Spleen (tissue), 11 donors: ENCODE results near the gene ENTPD3. TPM values are rescaled to one million over a fixed set of nuclear protein-coding genes. Genes with fewer than 3 reads are reported as not detected.
"Not testable (repeated sequence)": the region's sequence is repeated elsewhere in the genome, so short reads cannot be mapped to it uniquely, and the experiment has no call there.

Source experiments
- DNase-seq: peaks from one replicate; pipeline ENCODE4 v3.0.0-alpha.2; 2020
- H3K27ac ChIP-seq, 8 donors: fragments of 200-600 bp; sonication (generic) in 7 of 8; 1 replicate in 4 of 8; 2 replicates in 4 of 8; pipeline versions ENCODE4 v1.5.0 to v1.8.0; 2016 to 2021; ENCODE audit warnings: inconsistent platforms in 4 of 8, mild to moderate bottlenecking in 4 of 8, moderate library complexity in 1 of 8
- H3K27me3 ChIP-seq, 7 donors: fragments of 200-600 bp; sonication (generic) in 6 of 7; replicated peaks in 1 of 7; 1 replicate in 4 of 7; 2 replicates in 3 of 7; pipeline versions ENCODE4 v1.5.0 to v1.8.0; 2016 to 2021; ENCODE audit warnings: inconsistent platforms in 3 of 7, mild to moderate bottlenecking in 1 of 7
- H3K36me3 ChIP-seq, 6 donors: fragments of 200-600 bp; sonication (generic) in 5 of 6; 1 replicate in 4 of 6; 2 replicates in 2 of 6; pipeline versions ENCODE4 v1.5.0 to v1.8.0; 2016 to 2021; ENCODE audit warnings: inconsistent platforms in 2 of 6
- H3K4me1 ChIP-seq, 6 donors: fragments of 200-600 bp; sonication (generic) in 5 of 6; 1 replicate in 3 of 6; 2 replicates in 3 of 6; pipeline versions ENCODE4 v1.5.0 to v1.8.0; 2016 to 2021; ENCODE audit warnings: inconsistent platforms in 3 of 6
- H3K4me3 ChIP-seq, 8 donors: fragments of 200-600 bp; sonication (generic) in 7 of 8; 1 replicate in 4 of 8; 2 replicates in 4 of 8; pipeline versions ENCODE4 v1.5.0 to v1.8.0; 2016 to 2021; ENCODE audit warnings: inconsistent platforms in 4 of 8, mild to moderate bottlenecking in 4 of 8, moderate library complexity in 2 of 8
- H3K9me3 ChIP-seq, 8 donors: fragments of 200-600 bp; sonication (generic) in 7 of 8; 1 replicate in 4 of 8; 2 replicates in 4 of 8; pipeline versions ENCODE4 v1.5.0 to v1.8.0; 2016 to 2021; ENCODE audit warnings: inconsistent platforms in 4 of 8
- CTCF ChIP-seq, 11 experiments: fragments of 200-600 bp in 7 of 11; fragments of 450-650 bp in 4 of 11; sonication (generic) in 4 of 11; IDR thresholded peaks in 8 of 11; conservative IDR thresholded peaks in 3 of 11; 1 replicate in 7 of 11; 2 replicates in 4 of 11; pipeline versions ENCODE4 v1.4.0 to v1.8.0; 2016 to 2021; ENCODE audit warnings: antibody characterized with exemption in 11 of 11, inconsistent platforms in 4 of 11, mild to moderate bottlenecking in 1 of 11
- POLR2A ChIP-seq, 3 donors: fragments of 450-650 bp; IDR thresholded peaks; one replicate each; pipeline ENCODE4 v1.5.1; 2017; ENCODE audit warnings: antibody characterized with exemption in 3 of 3, mild to moderate bottlenecking in 1 of 3
- POLR2AphosphoS5 ChIP-seq, 3 donors: sonication (generic); formaldehyde crosslinking; IDR thresholded peaks; one replicate each; pipeline ENCODE4 v1.5.1; 2017; ENCODE audit warnings: antibody characterized with exemption in 3 of 3
- WGBS, 5 donors: extraction: QIAGEN DNeasy Blood & Tissue Kit in 3 of 5; methylation state at CpG; one replicate each; pipeline versions ENCODE4 v1.1.5 to v1.1.7; 2013 to 2018; 5-methylcytosine and 5-hydroxymethylcytosine counted together
- intact Hi-C: fragments of 100-400 bp; cut with DNase I; formaldehyde crosslinking; loops from one replicate; pipeline ENCODE4 v1.15.0; 2023; ENCODE audit warnings: low total_unique reads
- polyA plus RNA-seq, 3 donors: library from polyadenylated mRNA; stranded (reverse); fragments of 200-250 nt; gene quantifications; one replicate each; pipeline ENCODE4 v1.2.1, GENCODE V29; 2013
- total RNA-seq, 7 donors: library from RNA; depleted of rRNA in 3 of 7; stranded (reverse); fragments of >200 nt in 3 of 7; fragmentation: NEBNext Ultra II Directional in 4 of 7; extraction: Animal tissue kit (Norgen Biotek cat#: 25700) in 4 of 7; gene quantifications; one replicate each; pipeline versions ENCODE4 v1.1.0 to v1.2.1, GENCODE V29; 2016 to 2021
- donor health status: healthy with polysubstance abuse.
- donor health status: DM: no; HTN: no; CAD: no; lungs with moderate emphysema.
- donor health status: DM: no; HTN: no; CAD: no.
- donor health status: Bipolar disorder and iron deficiency.
- donor health status: healthy.
- donor health status: DM: no; HTN: no; CAD: no.
- donor health status: DM: yes; HTN: yes; CAD: no.

ENTPD3 gene
- total and polyA plus RNA-seq, 10 donors, result 0.32 to 4.8 (median 1.9) TPM

GRCh38 chr3:40456940-40457823 is 70.2 kb downstream of the ENTPD3 start, which contains the start of gene RPL14:
TSS of gene RPL14 (plus strand) at chr3:40457339. CDS start at chr3:40457472, 133 bp downstream.
- WGBS, 5 donors, result 0 to 1% (median 1%) methylated on average over 56 to 79 of the region's 79 CpGs
- H3K9me3 ChIP-seq, result no peaks in the 10 kb centered on the region
- intact Hi-C loops, result loop anchor here (10.0 kb wide), 2 partner anchors 68 to 142 kb away; partner anchors contain the start of gene ZNF621
- H3K4me1 ChIP-seq, result peaks cover 25 to 68% (median 45%) of the 10 kb centered on the region in 6 donors
- H3K27me3 ChIP-seq, result no peaks in the 10 kb centered on the region
- H3K27ac ChIP-seq, result peak within 1 kb of the TSS; percentile 86 to 93 (median 90)
- peaks cover 0 to 41% (median 40%) of the 10 kb centered on the region in 6 donors for H3K36me3 ChIP-seq
- DNase-seq, result peak; percentile 97
- H3K4me3 ChIP-seq, result peak within 1 kb of the TSS; percentile 66 to 99 (median 90)
- TF ChIP-seq POLR2AphosphoS5 (IDR thresholded peaks at IDR 0.05), result peak; percentile 98 to 99 (median 99)
- TF ChIP-seq POLR2A (IDR thresholded peaks at IDR 0.05), result peak; percentile 36 to 80 (median 74)
- TF ChIP-seq CTCF (IDR thresholded peaks at IDR 0.05 in 8 of 11, conservative IDR thresholded peaks at IDR 0.05 in 3 of 11), result no peak

- no peaks in the 10 kb centered on the region for H3K9me3 ChIP-seq
- TF ChIP-seq POLR2A (IDR thresholded peaks at IDR 0.05), result no peak
- TF ChIP-seq POLR2AphosphoS5 (IDR thresholded peaks at IDR 0.05), result no peak
- TF ChIP-seq CTCF (IDR thresholded peaks at IDR 0.05 in 8 of 11, conservative IDR thresholded peaks at IDR 0.05 in 3 of 11), result no peak
- WGBS, 5 donors, result 81 to 88% (median 87%) methylated on average over 4 of the region's 4 CpGs
- H3K36me3 ChIP-seq, result peaks cover 2 to 54% (median 53%) of the 10 kb centered on the region in 6 donors
- DNase-seq, result no peak
- H3K4me3 ChIP-seq, result peak overlapping the region in 6 of 8 donors; percentile 66 to 98 (median 84)
- intact Hi-C loops, result loop anchor here (10.0 kb wide), 2 partner anchors 66 to 144 kb away; partner anchors contain the start of gene ZNF621
- peak overlapping the region in 4 of 8 donors; percentile 90 to 92 (median 90) for H3K27ac ChIP-seq
- H3K27me3 ChIP-seq, result no peaks in the 10 kb centered on the region
- peaks cover 18 to 63% (median 39%) of the 10 kb centered on the region in 6 donors for H3K4me1 ChIP-seq
Measured at GRCh38 chr3:40458473-40458872, 71.5 kb downstream of the ENTPD3 start.

GRCh38 chr3:40460481-40460880 is 73.5 kb downstream of the ENTPD3 start:
- H3K27me3 ChIP-seq, intact Hi-C loops, H3K9me3 ChIP-seq, H3K27ac ChIP-seq, H3K4me3 ChIP-seq, DNase-seq: not testable (repeated sequence)
- 74 to 91% (median 75%) methylated on average over 6 of the region's 6 CpGs for WGBS, 5 donors
- Histone ChIP-seq H3K36me3 (peaks cover 2 to 74% (median 68%) of the 10 kb centered on the region in 6 donors), H3K4me1 (peaks cover 11 to 67% (median 33%) of the 10 kb centered on the region in 6 donors)

GRCh38 chr3:40461161-40461560 is 74.2 kb downstream of the ENTPD3 start:
- intact Hi-C loops, result no loop called here
- Histone ChIP-seq H3K4me1 (peaks cover 11 to 64% (median 30%) of the 10 kb centered on the region in 6 donors), H3K9me3 (no peaks in the 10 kb centered on the region), H3K36me3 (peaks cover 2 to 81% (median 68%) of the 10 kb centered on the region in 6 donors), H3K27me3 (no peaks in the 10 kb centered on the region), H3K27ac (no peak overlapping the region), H3K4me3 (no peak overlapping the region)
- DNase-seq, result no peak
- 46 to 77% (median 69%) methylated on average over 3 of the region's 3 CpGs for WGBS, 5 donors
- TF ChIP-seq POLR2A (IDR thresholded peaks at IDR 0.05) (no peak), POLR2AphosphoS5 (IDR thresholded peaks at IDR 0.05) (no peak), CTCF (IDR thresholded peaks at IDR 0.05 in 8 of 11, conservative IDR thresholded peaks at IDR 0.05 in 3 of 11) (no peak)

- H3K4me3 ChIP-seq, H3K27ac ChIP-seq, intact Hi-C loops, H3K9me3 ChIP-seq, DNase-seq, H3K27me3 ChIP-seq: not testable (repeated sequence)
- peaks cover 10 to 54% (median 22%) of the 10 kb centered on the region in 6 donors for H3K4me1 ChIP-seq
- 88 to 98% (median 97%) methylated on average over 7 of the region's 7 CpGs for WGBS, 5 donors
- peaks cover 2 to 95% (median 68%) of the 10 kb centered on the region in 6 donors for H3K36me3 ChIP-seq
Measured at GRCh38 chr3:40462838-40463237, 75.9 kb downstream of the ENTPD3 start.
